Activated CD4-positive, alpha-beta T cell treated with anti-CD3 and anti-CD28 coated beads, Interleukin-2, Interleukin-6, amounts not matched to agents 100 ng/mL and 50 ng/mL, durations not matched to agents 16 hours and 8 hours (primary cell): ENCODE data around the gene LBHD1.
"Not testable (repeated sequence)": the region's sequence is repeated elsewhere in the genome, so short reads cannot be mapped to it uniquely, and the experiment has no call there.

Experiments
- DNase-seq: peaks from one replicate; pipeline ENCODE4 v3.0.0-alpha.2; 2020

The LBHD1 gene

GRCh38 chr11:62693624-62694023, 21.6 kb upstream of the LBHD1 start:
- not testable (repeated sequence) for DNase-seq

- DNase-seq = no peak
These were observed 17.5 kb upstream of the LBHD1 start, which contains the start of gene LRRN4CL for GRCh38 chr11:62689421-62690183. TSS of gene LRRN4CL (minus strand) at chr11:62689530. CDS start at chr11:62688508, 1,022 bp downstream.

- no peak for DNase-seq
These were observed 16.4 kb upstream of the LBHD1 start for GRCh38 chr11:62688491-62688890.

- DNase-seq = no peak
These were observed 15.7 kb upstream of the LBHD1 start for GRCh38 chr11:62687508-62688396.

GRCh38 chr11:62682518-62682917, 10.5 kb upstream of the LBHD1 start:
- DNase-seq = no peak

- peak; percentile 69 for DNase-seq
These were observed 8.8 kb upstream of the LBHD1 start for GRCh38 chr11:62680825-62681240.

GRCh38 chr11:62678770-62679696, 7.0 kb upstream of the LBHD1 start, which contains the start of gene UBXN1:
TSS of gene UBXN1 (minus strand) at chr11:62679073. CDS start at chr11:62678923, 150 bp downstream.
- peak; percentile 89 for DNase-seq

GRCh38 chr11:62678433-62678769, 6.3 kb upstream of the LBHD1 start:
- no peak for DNase-seq

GRCh38 chr11:62677714-62678113, 5.6 kb upstream of the LBHD1 start:
- DNase-seq = no peak

- no peak for DNase-seq
These were observed 5.1 kb upstream of the LBHD1 start for GRCh38 chr11:62677156-62677555.

- DNase-seq = no peak
These were observed 4.6 kb upstream of the LBHD1 start for GRCh38 chr11:62676698-62677097.

- DNase-seq = not testable (repeated sequence)
These were observed 3.3 kb upstream of the LBHD1 start for GRCh38 chr11:62675415-62675814.

GRCh38 chr11:62673196-62673525, 1.1 kb upstream of the LBHD1 start:
- no peak for DNase-seq

- no peak for DNase-seq
These were observed 845 bp downstream of the LBHD1 start for GRCh38 chr11:62671236-62671607.

- DNase-seq = no peak
These were observed 2.5 kb downstream of the LBHD1 start for GRCh38 chr11:62669420-62670161.

- DNase-seq = no peak
These were observed 4.6 kb downstream of the LBHD1 start for GRCh38 chr11:62667460-62667859.

GRCh38 chr11:62666259-62666926, 5.7 kb downstream of the LBHD1 start:
- peak; percentile 42 for DNase-seq

GRCh38 chr11:62665599-62666258, 6.3 kb downstream of the LBHD1 start:
- peak; percentile 64 for DNase-seq

GRCh38 chr11:62665075-62665598, 6.9 kb downstream of the LBHD1 start, which contains the start of the genes C11orf98 and CSKMT:
TSS of gene C11orf98 (minus strand) at chr11:62665210. CDS start at chr11:62665169, 41 bp downstream.
TSS of gene CSKMT (plus strand) at chr11:62665312. CDS start at chr11:62665880, 568 bp downstream.
- DNase-seq = peak; percentile 99

- DNase-seq = peak; percentile 59
These were observed 7.5 kb downstream of the LBHD1 start for GRCh38 chr11:62664405-62665074.
